NB4 (cell line): Measurements from ENCODE around the gene MACROD2.

ENCODE experiments used
- DNase-seq: peaks from one replicate; pipeline ENCODE4 v3.0.0; 2010; ENCODE audit warnings: low read depth
- H3K4me3 ChIP-seq: one replicate; pipeline ENCODE4 v1.5.1; 2011; ENCODE audit warnings: mild to moderate bottlenecking, low read depth, low read length, moderate library complexity
- CTCF ChIP-seq: IDR thresholded peaks from one replicate; pipeline ENCODE4 v1.5.1; 2012; ENCODE audit warnings: low read depth, low read length
- MAX ChIP-seq: IDR thresholded peaks from 2 replicates; pipeline ENCODE4 v1.6.1; 2011; ENCODE audit warnings: low read depth, low read length
- MYC ChIP-seq: IDR thresholded peaks from 2 replicates; pipeline ENCODE4 v1.6.1; 2011; ENCODE audit warnings: low read depth, low read length
- POLR2A ChIP-seq: IDR thresholded peaks from 2 replicates; pipeline ENCODE4 v1.6.1; 2011; ENCODE audit warnings: mild to moderate bottlenecking; ENCODE audit not compliant: insufficient read length; ENCODE audit errors: extremely low read depth

Gene MACROD2

GRCh38 chr20:14790190-14790589, 794.9 kb downstream of the MACROD2 start:
- no peak for DNase-seq
- no peak for TF ChIP-seq MAX
- no peak for TF ChIP-seq CTCF
- no peak for TF ChIP-seq POLR2A
- no peak for TF ChIP-seq MYC
- no peak overlapping the region for H3K4me3 ChIP-seq

GRCh38 chr20:14790771-14791620, 795.7 kb downstream of the MACROD2 start:
- no peak for DNase-seq
- no peak for TF ChIP-seq CTCF
- no peak for TF ChIP-seq POLR2A
- no peak for TF ChIP-seq MYC
- TF ChIP-seq MAX: no peak
- no peak overlapping the region for H3K4me3 ChIP-seq

GRCh38 chr20:14792915-14793314, 797.6 kb downstream of the MACROD2 start:
- TF ChIP-seq MYC (no peak), MAX (no peak), POLR2A (no peak), CTCF (no peak)
- no peak for DNase-seq
- H3K4me3 ChIP-seq: no peak overlapping the region

GRCh38 chr20:14799545-14800216, 804.4 kb downstream of the MACROD2 start:
- H3K4me3 ChIP-seq: no peak overlapping the region
- no peak for DNase-seq
- TF ChIP-seq POLR2A (no peak), CTCF (no peak), MAX (no peak), MYC (no peak)

- TF ChIP-seq MAX (no peak), CTCF (no peak), POLR2A (no peak), MYC (no peak)
- H3K4me3 ChIP-seq: no peak overlapping the region
- no peak for DNase-seq
These were observed 805.5 kb downstream of the MACROD2 start for GRCh38 chr20:14800707-14801425.
